ENCODE data around the gene IKBKG. TPM values are rescaled to one million over a fixed set of nuclear protein-coding genes. Genes with fewer than 3 reads are reported as not detected.

Gene IKBKG
- total RNA-seq, 1 experiment from 2014 or later = 29.3 TPM

DNA sequence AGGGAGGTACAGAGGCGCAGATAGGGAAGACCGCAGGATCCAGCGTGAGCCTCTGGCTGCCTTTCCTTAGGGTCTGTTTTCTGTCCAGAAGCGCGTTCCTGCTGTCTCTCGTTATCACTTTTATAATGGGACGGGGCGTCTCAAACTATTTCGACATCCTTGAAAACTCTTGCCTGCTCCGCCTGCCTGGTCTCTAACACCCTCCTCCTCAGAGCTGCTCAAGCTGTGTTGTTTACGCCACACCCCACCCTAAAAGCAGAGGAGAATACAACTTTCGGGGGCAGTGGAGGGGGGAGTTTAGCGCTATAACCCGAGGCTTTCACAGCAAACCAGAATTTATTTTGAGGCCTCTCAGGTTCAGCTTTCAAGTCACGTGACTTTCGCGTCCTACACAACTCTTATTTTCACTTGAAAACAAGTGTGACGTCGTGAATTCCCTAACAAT is 30.7 kb upstream of the IKBKG start:
- Mint-ChIP-seq H3K36me3 (ENCODE audit: insufficient read depth, unreplicated experiment) (peaks cover 10% of the 10 kb centered on the region), H3K27me3 (ENCODE audit: insufficient read depth, unreplicated experiment) (no peaks in the 10 kb centered on the region), H3K4me3 (ENCODE audit: unreplicated experiment) (peak overlapping the region; percentile 88), H3K4me1 (ENCODE audit: low read depth, unreplicated experiment) (peaks cover 6% of the 10 kb centered on the region), H3K27ac (ENCODE audit: unreplicated experiment) (peak overlapping the region; percentile 89), H3K9me3 (ENCODE audit: unreplicated experiment) (no peaks in the 10 kb centered on the region)
- H3K4me1 ChIP-seq = peaks cover 10% of the 10 kb centered on the region
- no peaks in the 10 kb centered on the region for H3K27me3 ChIP-seq (replicated peaks; ENCODE audit: control insufficient read depth, insufficient read depth, low read length)
- ChIA-PET CTCF (interaction anchor here (1.0 to 1.7 kb wide), 2 partner anchors 26 to 143 kb away, joined by 3 to 5 read pairs; partner anchors contain the start of gene SLC10A3), POLR2A (interaction anchor here (1.3 to 2.0 kb wide), 2 partner anchors 10 to 26 kb away, joined by 4 to 8 read pairs; partner anchors contain the start of gene SLC10A3)
- intact Hi-C loops (cut with micrococcal nuclease; ENCODE audit: unreplicated experiment) = loop anchor here (1.0 to 5.0 kb wide), 4 partner anchors 11 to 39 kb away; partner anchors contain the start of genes IKBKG, LAGE3 and SLC10A3
- DNase-seq = no peak
- peak overlapping the region; percentile 35 for H3K4me3 ChIP-seq (ENCODE audit: low read depth, low read length)
- no peaks in the 10 kb centered on the region for H3K36me3 ChIP-seq (ENCODE audit: control insufficient read depth, insufficient read depth, low read length)
- no peak for TF ChIP-seq CTCF (IDR thresholded peaks at IDR 0.05; ENCODE audit: insufficient read depth in 1 of 2, low read depth in 1 of 2, low read length in 1 of 2, severe bottlenecking in 1 of 2, unreplicated experiment in 1 of 2)
- H3K9me3 ChIP-seq = no peaks in the 10 kb centered on the region
- BruUV-seq (replicated peaks) = TSS peak; percentile 92

GRCh38 chrX:154517101-154517781 is 30.2 kb upstream of the IKBKG start:
- BruUV-seq (replicated peaks) = no TSS peak
- Mint-ChIP-seq H3K36me3 (ENCODE audit: insufficient read depth, unreplicated experiment) (peaks cover 10% of the 10 kb centered on the region), H3K27me3 (ENCODE audit: insufficient read depth, unreplicated experiment) (no peaks in the 10 kb centered on the region), H3K4me1 (ENCODE audit: low read depth, unreplicated experiment) (peaks cover 6% of the 10 kb centered on the region), H3K4me3 (ENCODE audit: unreplicated experiment) (peak overlapping the region; percentile 88), H3K27ac (ENCODE audit: unreplicated experiment) (peak overlapping the region; percentile 89), H3K9me3 (ENCODE audit: unreplicated experiment) (no peaks in the 10 kb centered on the region)
- H3K4me3 ChIP-seq (ENCODE audit: low read depth, low read length) = peak overlapping the region; percentile 35
- CTCF ChIA-PET = interaction anchor here (1.0 to 1.7 kb wide), 3 partner anchors 15 to 144 kb away, joined by 3 to 5 read pairs (median 3); partner anchors contain the start of gene SLC10A3
- no peaks in the 10 kb centered on the region for H3K27me3 ChIP-seq (replicated peaks; ENCODE audit: control insufficient read depth, insufficient read depth, low read length)
- DNase-seq = no peak
- no peaks in the 10 kb centered on the region for H3K9me3 ChIP-seq
- POLR2A ChIA-PET = interaction anchor here (1.3 kb wide), 1 partner anchor 10 kb away, joined by 4 read pairs; no protein-coding TSS in a partner anchor
- intact Hi-C loops (cut with micrococcal nuclease; ENCODE audit: unreplicated experiment) = loop anchor here (5.0 kb wide), 1 partner anchor 40 kb away; the partner anchor contains the start of gene LAGE3
- no peak for TF ChIP-seq CTCF (IDR thresholded peaks at IDR 0.05; ENCODE audit: insufficient read depth in 1 of 2, low read depth in 1 of 2, low read length in 1 of 2, severe bottlenecking in 1 of 2, unreplicated experiment in 1 of 2)
- peaks cover 10% of the 10 kb centered on the region for H3K4me1 ChIP-seq
- no peaks in the 10 kb centered on the region for H3K36me3 ChIP-seq (ENCODE audit: control insufficient read depth, insufficient read depth, low read length)

GRCh38 chrX:154519389-154519788 is 28.0 kb upstream of the IKBKG start:
- Histone ChIP-seq H3K27me3 (replicated peaks; ENCODE audit: control insufficient read depth, insufficient read depth, low read length) (no peaks in the 10 kb centered on the region), H3K36me3 (ENCODE audit: control insufficient read depth, insufficient read depth, low read length) (no peaks in the 10 kb centered on the region), H3K4me3 (ENCODE audit: low read depth, low read length) (no peak overlapping the region), H3K9me3 (no peaks in the 10 kb centered on the region), H3K4me1 (peaks cover 10% of the 10 kb centered on the region)
- Mint-ChIP-seq H3K9me3 (ENCODE audit: unreplicated experiment) (no peaks in the 10 kb centered on the region), H3K27me3 (ENCODE audit: insufficient read depth, unreplicated experiment) (no peaks in the 10 kb centered on the region), H3K27ac (ENCODE audit: unreplicated experiment) (no peak overlapping the region), H3K4me3 (ENCODE audit: unreplicated experiment) (no peak overlapping the region), H3K4me1 (ENCODE audit: low read depth, unreplicated experiment) (peaks cover 6% of the 10 kb centered on the region), H3K36me3 (ENCODE audit: insufficient read depth, unreplicated experiment) (peaks cover 5% of the 10 kb centered on the region)
- intact Hi-C loops (cut with micrococcal nuclease; ENCODE audit: unreplicated experiment) = loop anchor here (5.0 kb wide), 1 partner anchor 42 kb away; the partner anchor contains the start of gene LAGE3
- POLR2A ChIA-PET = no interaction called here
- DNase-seq = no peak
- CTCF ChIA-PET = no interaction called here
- TF ChIP-seq CTCF (IDR thresholded peaks at IDR 0.05; ENCODE audit: insufficient read depth in 1 of 2, low read depth in 1 of 2, low read length in 1 of 2, severe bottlenecking in 1 of 2, unreplicated experiment in 1 of 2) = no peak
- BruUV-seq (replicated peaks) = no TSS peak

Measured in Caco-2 (cell line).